HL-60/S4 (cell line): ENCODE measurements around the gene BBC3.
"Not testable (repeated sequence)": the region's sequence is repeated elsewhere in the genome, so short reads cannot be mapped to it uniquely, and the experiment has no call there.

Experiments used
- in situ Hi-C: fragments of 300-500 bp; cut with MboI; formaldehyde crosslinking; loops from 2 replicates; pipeline ENCODE4 v1.14.3; 2022; ENCODE audit warnings: low sequenced_read_pairs

The BBC3 gene, protein sequence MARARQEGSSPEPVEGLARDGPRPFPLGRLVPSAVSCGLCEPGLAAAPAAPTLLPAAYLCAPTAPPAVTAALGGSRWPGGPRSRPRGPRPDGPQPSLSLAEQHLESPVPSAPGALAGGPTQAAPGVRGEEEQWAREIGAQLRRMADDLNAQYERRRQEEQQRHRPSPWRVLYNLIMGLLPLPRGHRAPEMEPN

DNA sequence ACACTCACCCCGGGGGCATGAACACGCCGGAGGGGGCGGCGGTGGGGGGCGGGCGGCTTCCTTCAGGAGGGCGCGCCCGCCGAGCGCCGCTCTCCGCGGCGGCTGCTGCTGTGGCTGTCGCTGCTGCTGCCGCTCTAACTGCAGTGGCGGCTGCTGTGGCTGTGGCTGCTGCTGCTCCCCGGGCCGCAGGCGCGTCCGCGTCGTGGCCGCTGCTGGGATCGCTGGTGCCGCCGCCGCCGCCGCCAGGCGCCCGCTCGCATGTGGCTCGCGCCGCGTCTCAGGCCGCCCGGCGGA, at the start of gene BBC3:
Gene BBC3 (minus strand): TSS at position 279 of the 294 bp plus-strand sequence. CDS start 2,768 bp downstream, outside the sequence.
- in situ Hi-C loops = no loop called here

DNA sequence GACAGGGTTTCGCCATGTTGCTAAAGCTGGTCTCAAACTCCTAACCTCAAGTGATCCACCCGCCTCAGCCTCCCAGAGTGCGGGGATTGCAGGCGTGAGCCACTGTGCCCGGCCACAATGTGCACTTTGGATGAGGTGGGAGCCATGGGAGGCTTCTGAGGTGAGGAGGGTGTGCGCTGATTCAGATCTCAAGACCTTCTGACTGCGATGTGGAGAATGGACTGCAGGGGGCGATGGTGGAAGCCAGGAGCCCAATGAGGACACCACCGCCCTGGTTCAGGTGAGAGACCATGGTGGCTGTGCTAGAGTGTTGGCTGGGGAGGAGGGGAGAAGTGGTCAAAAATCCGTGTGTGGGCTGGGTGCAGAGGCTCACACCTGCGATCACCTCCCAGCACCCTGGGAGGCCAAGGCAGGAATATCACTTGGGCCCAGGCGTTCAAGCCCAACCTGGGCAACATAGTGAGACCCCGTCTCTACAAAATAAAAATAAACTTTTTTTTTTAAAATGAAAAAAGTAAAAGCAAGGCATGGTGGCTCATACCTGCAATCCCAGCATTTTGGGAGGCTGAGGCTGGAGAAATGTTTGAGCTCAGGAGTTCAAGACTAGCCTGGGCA, 49.3 kb upstream of the BBC3 start:
- in situ Hi-C loops = loop anchor here (25.0 kb wide), 1 partner anchor 407 kb away; no protein-coding TSS in a partner anchor

DNA sequence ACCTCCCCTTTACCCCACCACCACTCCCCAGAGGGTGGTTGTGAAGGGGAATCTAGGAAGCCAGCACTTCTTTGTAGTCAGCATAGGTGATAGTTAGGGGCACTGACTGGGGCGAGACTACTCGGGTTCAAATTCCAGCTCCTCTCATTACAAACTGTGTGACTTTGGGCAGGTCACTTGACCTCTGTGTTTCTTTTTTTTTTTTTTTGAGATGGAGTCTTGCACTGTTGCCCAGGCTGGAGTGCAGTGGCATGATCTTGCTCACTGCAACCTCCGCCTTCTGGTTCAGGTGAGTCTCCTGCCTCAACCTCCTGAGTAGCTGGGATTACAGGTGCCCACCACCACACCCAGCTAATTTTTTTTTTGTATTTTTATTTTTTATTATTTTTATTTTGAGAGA, 45.5 kb upstream of the BBC3 start:
- in situ Hi-C loops = loop anchor here (25.0 kb wide), 1 partner anchor 411 kb away; no protein-coding TSS in a partner anchor

DNA sequence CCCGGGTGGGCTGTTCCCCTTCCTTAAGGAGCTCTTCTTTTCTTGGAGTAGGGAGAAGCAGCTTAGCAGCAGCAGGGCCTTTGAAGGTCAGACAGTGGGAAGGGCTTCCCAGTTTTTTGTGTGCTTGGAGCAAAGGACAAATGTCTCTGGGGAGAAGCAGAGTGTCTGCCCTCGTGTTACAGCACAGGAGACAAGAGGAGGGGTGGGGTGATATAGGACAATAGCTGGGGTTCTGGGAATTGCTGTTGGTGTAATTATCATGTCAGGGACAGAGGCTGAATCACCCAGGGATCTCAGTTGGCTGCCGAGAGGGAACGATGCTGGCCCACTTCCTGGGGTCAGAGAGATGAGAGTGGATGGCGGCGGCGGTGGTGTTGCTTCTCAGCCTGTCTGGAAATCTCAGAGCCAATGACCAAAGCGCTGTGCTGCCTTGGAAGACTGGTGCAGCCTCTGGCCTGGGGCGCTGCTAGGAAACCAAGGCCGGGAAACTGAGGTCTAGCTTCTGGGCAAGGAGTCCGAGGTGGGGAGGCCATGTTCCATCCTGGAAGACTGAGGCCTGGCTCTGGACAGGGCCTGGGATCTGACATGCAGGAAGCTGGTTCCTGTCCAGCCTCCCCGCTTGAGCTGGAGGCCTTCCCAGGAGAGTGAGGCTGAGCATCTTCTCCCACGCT, 44.9 kb upstream of the BBC3 start:
- in situ Hi-C loops = loop anchor here (25.0 kb wide), 1 partner anchor 411 kb away; no protein-coding TSS in a partner anchor

DNA sequence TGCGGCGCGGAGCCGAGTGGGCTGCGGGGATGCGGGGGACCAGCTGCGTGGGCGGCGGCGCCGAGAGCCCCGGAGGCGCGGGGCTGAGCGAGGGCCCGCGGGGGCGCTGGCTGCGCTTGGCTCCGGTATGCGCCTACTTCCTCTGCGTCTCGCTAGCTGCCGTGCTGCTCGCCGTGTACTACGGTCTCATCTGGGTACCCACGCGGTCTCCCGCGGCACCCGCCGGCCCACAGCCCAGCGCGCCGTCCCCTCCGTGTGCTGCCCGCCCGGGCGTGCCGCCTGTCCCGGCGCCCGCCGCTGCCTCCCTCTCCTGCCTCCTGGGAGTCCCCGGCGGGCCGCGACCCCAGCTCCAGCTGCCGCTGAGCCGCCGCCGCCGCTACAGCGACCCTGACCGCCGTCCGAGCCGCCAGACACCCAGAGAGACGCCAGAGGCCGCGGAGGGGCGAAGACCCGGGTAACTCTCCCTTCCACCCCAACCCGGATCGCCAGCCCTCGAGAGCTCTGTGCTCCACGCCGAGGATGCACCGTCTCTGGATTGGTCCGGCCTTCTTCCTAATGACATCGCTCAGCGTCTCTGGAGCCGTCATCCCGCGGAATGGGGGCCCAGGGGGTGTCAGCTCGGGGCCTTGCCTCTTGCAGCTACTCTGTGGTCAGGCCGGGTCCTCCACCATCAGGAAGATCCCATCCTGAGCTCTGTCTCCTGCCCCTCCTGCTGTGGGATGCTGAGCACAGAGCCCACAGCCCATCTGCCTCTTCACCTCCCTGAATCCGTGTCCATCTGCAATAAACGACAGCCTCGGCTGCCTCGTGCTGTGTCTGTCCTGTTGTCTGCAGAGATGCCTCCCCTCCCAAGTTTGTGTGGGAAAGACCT, 44.1 kb upstream of the BBC3 start:
- in situ Hi-C loops = loop anchor here (25.0 kb wide), 1 partner anchor 412 kb away; no protein-coding TSS in a partner anchor

DNA sequence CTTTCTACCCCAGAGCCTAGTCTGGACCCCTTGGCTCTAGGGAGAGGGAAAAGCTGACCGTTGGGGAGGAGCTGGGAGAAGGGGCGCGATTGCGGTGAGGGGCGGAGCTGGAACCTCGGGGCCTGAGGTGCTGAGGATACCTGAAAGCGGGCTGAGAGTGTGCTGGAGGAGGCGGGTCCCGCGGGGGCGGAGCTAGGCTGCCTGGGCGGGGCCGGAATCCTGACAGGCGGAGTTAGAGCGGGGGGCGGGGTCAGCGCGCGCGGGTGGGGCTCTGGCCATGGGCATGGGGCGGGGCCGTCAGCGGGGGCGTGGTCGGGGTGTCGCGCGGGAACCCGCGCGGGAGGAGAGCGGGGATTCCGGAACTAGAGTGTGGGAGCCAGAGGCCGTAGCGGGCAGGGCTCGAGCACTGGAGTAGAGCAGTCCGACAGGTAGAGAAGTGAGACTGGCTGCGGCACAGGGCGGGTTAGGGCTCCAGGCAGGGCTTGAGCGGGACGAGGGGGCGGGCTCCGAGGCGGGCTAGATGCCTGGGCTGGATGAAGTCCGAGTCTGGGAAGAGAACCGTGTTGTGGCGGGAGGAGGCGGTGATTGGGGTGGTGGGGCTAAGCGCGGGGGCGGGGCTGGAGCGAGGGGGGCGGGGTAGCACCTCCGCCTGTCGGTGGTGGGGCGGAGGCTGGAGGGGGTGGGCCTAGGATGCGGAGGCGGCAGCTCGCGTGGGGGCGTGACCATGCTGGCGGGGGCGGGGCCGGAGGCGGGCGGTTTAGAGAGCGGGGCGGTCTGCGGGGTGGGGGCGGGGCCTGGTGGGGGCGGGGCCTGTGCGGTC, 43.3 kb upstream of the BBC3 start, which contains the start of gene INAFM1:
Gene INAFM1 (plus strand): TSS at position 815 of the 820 bp plus-strand sequence. CDS start 35 bp downstream, outside the sequence.
- in situ Hi-C loops = no loop called here

DNA sequence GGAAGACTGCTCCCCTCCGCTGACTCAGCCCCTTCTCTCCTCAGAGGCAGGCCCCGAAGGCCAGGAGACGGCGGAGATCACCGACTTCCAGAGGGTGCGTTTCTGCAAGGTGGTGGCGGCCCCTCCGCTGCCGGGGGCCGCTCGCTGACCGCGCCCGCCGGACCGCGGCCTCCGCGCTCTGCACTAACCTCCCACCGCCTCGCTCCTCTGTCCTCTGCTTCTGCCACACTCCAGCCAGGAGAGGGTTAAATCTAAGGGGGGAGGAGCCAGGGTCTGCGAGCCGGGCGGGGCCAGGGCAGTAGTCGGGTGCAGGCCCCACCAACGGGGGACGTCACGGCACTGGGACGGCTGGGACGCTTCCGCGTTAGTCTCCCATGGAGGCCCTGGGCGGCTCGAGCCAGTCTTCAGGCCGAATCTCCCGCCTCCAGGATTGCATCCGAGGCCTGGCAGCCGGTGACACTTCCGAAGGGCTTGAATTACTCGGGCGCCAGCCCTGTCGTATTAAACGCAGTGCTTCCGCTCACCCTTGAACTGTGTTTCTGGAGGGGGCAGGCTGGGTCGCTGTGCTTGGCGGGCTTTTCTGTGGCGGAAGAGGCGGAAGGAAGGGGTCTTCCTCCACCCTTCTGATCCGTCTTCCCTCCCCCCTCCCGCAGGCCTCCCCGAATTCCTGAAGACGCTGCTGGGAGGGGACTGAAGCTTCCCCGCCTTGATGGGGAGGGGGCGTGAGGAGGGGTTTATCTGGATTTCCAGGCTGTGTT, 42.5 kb upstream of the BBC3 start:
- in situ Hi-C loops = no loop called here

DNA sequence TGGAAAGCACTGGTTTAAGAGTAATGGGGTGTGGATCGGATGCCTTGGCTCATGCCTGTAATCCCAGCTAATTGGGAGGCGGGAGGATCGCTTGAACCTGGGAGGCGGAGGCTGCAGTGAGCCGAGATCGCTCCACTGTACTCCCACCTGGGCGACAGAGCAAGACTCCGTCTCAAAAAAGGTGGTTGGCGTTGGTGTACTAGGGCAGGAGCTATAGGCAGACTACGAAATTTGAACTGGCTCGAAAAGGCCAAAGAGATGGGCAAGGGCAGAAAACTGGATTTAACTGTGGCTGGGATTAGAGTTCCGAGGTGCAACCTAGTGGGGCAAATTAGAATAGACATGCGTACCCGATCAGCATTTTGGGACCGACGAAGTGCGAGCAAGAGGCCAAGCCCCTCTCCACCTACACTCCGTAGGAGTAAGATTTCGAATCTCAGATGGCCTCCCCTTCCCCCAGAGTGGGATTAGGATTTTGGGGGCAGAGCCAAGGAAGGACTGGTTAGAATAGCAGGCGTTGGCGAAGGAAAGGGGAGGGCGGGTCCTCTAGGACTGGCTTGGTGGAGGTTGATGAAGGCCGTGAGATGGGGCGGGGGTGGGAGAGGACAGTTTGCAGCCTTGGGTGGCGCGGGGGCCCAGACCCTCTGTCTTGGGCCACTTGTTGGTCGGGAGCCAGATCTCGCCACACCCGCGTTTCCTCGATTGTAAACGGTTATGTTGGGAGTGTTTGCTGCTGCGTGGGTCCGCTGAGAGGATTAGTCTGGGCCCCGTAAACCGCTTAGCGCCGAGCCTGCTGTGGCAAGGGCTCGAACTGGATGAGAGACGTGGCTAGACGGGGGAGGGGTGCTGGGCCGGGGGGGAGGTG, 41.7 kb upstream of the BBC3 start:
- in situ Hi-C loops = no loop called here

DNA sequence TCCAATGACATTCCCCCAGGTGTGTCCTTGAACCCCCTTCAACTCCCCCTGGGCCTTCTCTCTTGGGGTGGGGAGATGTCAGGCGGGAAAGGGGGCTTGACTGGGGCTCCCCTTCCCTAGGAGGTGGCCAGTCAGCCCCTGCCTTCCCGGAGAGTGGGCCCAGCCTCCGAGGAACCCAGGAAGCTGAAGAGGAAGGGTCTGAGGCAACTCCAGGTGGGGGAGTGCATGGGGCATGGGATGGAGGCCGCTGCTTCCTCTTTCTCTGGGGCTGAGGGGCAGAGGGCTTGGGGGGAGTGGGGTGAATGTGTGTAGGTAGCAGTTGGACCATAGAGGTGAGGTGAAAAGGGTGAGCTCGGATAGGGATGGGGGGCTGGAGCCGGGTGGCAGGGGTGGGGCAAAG, 41.0 kb upstream of the BBC3 start:
- in situ Hi-C loops = no loop called here

DNA sequence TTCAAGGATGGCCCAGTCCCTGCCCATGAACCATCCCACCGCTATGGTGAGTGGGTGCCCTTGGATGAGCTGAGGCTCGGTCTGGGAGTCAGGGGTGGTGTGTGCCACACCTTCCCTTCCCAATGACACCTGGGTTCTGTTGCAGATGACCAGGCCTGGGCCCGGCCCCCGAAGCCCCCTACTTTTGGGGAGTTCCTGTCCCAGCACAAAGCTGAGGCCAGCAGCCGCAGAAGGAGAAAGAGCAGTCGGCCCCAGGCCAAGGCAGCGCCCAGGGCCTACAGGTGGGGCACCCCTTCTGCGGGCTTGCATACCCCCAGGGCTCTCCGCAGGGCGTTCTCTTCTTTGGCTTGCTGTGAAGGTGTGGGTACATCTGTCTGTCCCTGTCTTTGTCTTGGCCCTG, 39.4 kb upstream of the BBC3 start:
- in situ Hi-C loops = no loop called here

DNA sequence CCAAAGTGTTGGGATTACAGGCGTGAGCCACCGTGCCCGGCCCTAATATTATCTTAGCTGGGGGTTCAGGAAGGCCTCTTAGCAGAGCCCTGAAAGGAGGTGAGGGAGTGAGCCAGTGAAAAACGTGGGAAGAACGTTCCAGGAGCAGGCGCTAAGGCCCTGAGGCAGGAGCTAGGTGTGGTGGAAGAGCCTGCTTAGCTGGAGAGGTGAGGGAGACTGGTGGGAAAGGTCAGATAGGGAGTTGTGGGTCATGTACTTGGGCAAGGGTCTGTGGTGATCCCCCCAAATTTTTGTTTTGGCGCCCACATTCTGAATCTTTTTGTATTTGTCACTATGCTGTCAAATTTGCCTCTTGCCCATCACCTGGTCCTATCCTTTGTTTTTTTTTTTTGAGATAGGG, 38.6 kb upstream of the BBC3 start:
- in situ Hi-C loops = no loop called here

DNA sequence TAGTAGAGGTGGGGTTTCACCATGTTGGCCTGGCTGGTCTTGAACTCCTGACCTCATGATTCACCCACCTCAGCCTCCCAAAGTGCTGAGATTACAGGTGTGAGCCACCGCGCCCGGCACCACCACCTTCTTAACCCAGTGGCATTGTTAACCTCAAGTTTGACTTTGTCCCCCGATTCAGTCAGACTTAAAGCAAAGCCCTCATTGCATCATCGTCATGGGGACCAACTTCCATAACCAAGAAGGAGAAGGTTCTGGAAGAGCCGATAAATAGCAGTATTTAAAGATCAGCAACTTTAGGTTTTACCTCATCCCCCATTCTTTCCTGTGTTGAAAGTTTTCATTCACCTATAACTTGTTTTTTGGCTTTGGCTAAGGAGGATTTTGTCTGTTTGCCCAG, 37.0 kb upstream of the BBC3 start:
- in situ Hi-C loops = no loop called here

DNA sequence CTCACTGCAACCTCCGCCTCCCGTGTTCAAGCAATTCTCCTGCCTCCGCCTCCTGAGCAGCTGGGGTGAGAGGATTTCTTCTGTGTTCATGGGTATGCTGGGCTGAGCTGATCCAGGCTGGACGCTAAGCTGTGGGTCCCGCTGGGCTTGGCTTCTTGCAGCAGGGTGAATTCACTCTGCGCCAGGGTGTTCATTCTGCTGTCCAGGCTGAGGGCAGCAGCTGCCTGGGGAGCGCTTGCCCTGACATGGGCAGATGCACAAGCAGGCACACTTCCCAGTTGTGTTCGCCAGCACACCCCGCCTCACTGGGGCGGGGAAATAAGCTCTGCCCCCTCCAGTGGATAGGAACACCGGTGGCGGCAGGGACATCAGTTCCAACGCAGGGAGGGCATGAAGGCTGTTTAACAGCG, 36.4 kb upstream of the BBC3 start:
- in situ Hi-C loops = no loop called here

DNA sequence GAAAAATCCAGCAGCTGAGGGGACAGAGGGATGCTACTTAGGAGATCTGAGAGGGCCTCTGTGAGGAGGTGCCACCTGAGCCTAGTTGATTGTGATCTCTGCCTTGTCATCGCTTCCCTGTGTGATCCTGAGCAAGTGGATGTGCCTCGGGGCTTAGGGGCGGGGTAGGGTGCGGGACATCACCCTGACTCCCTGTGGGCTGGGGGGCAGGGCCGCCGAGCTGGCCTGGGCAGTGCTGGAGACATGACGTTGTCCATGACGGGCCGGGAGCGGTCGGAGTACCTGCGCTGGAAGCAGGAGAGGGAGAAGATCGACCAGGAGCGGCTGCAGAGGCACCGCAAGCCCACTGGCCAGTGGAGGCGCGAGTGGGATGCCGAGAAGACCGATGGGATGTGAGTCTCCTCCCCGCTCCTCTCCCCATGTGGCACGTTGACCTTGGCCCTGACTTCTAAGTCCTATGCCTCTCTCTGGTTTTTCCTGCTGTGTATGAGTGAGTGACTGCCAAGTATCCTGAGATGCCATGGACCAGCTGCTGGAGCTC, 35.5 kb upstream of the BBC3 start:
- in situ Hi-C loops = no loop called here

DNA sequence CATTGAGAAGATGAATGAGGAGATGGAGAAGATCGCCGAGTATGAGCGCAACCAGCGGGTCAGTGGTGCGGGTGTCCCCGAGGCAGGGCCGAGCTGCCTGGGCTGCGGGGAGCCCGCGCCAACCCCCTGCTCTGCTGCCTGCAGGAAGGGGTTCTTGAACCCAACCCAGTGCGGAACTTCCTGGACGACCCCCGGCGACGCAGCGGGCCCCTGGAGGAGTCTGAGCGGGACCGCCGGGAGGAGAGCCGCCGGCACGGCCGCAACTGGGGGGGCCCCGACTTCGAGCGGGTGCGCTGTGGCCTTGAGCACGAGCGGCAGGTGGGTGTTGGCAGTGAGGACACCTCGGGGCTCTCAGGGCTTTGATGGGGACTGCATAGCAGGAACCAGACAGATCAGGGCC, 33.6 kb upstream of the BBC3 start:
- in situ Hi-C loops = no loop called here

DNA sequence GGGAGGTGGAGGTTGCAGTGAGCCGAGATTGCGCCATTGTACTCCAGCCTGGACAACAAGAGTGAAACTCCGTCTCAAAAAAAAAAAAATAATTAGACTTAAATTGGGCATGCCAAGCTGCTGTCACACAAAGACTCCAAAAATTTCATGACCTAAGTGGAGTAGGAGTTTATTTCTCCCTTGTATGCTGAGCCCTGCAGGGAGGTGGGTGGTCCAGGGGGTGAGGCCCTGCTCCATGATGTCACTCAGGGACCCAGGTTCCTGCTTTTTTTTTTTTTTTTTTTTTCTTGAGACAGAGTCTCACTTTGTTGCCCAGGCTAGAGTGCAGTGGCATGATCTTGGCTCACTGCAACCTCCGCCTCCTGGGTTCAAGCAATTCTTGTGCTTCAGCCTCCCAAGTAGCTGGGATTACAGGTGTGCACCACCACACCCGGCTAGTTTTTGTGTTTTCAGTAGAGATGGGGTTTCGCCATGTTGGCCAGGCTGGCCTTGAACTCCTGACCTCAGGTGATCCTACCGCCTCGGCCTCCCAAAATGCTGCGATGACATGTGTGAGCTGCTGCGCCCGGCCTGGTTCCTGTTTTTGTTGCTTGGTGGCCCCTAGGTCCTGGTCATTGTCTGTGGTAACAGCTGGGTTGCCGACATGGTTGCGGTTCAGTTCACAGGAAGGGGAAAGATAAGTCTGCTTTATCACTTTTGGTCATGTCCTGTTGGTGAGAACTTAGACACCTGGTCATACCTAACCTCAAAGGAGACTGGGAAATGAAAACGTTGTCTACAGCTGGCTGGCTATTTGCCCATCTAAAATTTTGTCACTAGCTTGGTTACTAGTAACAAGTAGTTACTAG, 31.2 kb upstream of the BBC3 start:
- in situ Hi-C loops = not testable (repeated sequence)

DNA sequence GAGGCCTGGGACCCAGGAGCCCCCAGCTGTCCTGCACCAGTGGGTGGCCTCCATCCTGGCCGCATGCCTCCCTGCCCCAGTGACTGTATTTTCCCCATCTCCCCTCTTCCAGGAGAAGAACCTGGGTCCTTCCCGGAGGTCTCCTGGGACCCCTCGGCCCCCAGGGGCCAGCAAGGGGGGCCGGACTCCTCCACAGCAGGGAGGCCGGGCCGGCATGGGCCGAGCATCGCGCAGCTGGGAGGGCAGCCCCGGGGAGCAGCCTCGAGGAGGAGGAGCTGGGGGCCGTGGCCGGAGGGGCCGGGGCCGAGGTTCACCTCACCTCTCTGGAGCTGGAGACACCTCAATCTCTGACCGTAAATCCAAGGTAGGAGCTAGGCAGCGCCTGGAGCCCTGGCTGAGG, 29.5 kb upstream of the BBC3 start:
- in situ Hi-C loops = no loop called here
